HG03135 (cell line): ENCODE data around the gene KCNH6.

ENCODE experiments used
- ATAC-seq: cut with Tn5 transposase; IDR thresholded peaks from one replicate; pipeline ENCODE4 v1.9.1; 2021; ENCODE audit warnings: mild to moderate bottlenecking, moderate library complexity; ENCODE audit not compliant: unreplicated experiment

Gene KCNH6

DNA sequence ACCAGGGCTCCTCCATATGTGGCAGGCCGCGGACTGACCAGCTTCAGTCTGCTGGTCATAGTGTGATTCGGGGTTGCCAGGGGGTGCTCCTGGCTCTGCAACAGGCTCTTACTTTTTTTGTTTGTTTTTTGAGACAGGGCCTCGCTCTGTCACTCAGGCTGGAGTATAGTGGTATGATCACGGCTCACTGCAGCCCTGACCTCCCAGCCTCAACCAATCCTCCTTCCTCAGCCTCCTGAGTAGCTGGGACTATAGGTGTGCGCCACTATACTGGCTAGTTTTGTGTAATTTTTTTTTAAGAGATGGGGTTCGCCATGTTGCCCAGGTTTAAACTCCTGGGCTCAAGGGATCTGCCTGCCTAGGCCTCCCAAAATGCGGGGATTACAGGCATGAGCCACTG, 11.8 kb upstream of the KCNH6 start:
- no peak for ATAC-seq

DNA sequence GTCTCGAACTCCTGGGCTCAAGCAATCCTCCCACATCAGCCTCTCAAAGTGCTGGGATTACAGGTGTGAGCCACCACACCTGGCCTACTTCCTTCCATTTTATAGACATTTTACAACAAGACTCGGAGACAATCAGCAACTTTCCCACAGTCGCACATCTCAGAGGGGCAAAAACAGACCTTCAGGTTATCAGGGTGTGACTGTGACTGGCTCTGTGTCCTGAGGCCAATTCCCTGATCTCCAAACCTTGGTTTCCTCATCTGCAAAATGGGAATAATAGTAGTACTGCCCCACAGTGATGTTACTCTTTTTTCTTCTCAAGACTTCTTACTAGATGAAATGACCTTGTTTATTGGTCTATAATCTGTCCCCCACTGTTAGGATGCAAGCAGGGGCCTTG, 10.8 kb upstream of the KCNH6 start:
- no peak for ATAC-seq

GRCh38 chr17:63512896-63513644, 10.1 kb upstream of the KCNH6 start:
- no peak for ATAC-seq

- ATAC-seq: no peak
Observed at GRCh38 chr17:63514477-63514876, 8.7 kb upstream of the KCNH6 start.

DNA sequence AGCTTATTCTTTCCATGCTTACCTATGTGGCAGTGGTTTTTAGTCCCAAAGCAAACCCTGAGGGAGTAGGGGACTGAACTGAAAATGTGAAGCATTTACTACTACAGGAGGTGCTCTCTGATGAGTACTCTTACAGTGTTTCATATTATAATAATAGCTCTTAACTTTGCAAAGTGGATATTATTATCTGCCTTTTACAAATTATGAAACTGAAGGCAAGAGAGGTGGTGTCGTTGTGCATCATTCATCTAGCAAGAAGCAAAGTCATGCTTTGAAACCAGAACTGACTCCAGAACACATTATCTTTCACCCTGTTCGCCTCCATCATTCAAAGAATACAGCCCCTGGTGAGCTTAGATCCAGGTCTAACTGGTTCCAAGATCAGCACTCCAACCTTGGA, 8.2 kb upstream of the KCNH6 start:
- no peak for ATAC-seq

- ATAC-seq: no peak
Observed at GRCh38 chr17:63515426-63515825, 7.7 kb upstream of the KCNH6 start.

DNA sequence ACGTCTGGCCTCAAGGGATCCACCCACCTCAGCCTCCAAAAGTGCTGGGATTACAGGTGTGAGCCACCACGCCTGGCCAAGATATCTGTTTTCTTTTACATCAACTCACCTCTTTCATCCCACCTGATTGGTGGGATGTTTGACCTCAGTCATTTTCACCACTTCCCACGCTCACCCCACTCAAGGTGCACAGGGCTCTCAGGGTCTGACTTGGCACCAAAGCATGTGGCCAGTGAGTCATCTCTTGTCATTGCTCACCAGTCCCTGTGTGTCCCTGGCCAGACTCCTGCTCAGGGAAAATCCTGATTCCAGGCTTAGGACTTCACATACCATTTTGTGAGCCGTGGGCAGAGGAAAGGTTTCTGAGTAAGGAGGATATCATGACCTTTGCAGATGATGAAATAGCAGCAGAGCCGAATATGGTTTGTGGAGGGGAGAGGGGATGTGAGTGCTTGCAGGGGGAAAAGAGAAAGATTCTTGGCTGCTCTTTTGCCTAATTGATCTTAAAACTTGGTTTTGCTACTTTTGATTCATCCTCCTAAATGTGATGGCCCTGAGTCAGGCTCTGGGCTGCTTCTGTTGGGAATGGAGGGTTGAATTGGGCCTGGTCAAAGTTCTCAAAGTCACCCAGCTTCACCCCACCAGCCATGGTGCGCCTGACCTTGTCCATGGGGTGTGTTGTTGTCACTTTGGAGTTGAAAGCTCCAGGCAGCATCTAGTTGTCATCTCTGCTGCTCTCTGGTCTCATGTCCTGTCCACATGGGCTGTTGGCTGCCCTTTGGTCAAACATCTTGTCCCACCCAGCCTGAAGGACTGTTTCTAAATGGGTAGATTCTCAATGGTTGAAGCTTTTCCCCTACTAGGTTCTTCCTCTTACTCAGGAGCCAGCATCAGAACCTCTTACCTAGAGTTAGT, 6.0 kb upstream of the KCNH6 start:
- ATAC-seq: no peak

- no peak for ATAC-seq
Observed at GRCh38 chr17:63517825-63518534, 5.2 kb upstream of the KCNH6 start.

DNA sequence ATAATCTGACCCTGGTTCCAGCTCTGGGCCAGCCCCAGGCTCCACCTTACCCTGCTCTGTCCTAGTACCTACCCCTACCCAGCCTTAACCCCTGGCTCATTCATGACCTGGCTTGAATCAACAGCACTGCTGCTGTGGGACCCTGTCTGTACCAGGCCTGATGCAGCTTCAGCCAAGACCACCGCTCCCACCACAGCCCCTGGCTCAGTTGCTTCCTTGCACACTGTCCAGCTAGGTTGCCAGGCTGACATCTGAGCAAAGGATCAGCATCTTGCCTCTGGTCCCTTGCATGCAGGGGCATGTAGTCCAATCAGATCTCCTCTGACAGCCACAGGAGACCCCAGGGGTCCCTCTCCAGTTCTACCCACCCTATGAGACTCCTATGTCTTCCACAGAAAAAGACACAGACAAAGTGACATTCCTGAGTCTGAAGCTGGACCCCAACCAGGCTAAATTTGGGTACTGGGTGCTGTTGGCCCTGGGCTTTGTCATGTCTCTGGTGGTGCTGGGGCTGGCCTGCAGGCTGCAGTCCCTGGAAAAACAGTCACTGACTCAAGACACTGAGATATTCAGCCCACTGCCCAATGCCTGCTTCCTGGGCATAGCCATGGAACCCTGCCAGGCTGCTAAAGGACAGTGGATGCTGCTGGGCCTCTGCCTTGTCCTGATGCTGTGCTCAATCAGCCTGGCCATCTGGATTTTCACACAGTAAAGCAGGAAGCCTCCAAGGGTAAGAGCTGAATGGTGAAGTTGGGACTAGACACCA, 3.9 kb upstream of the KCNH6 start:
- ATAC-seq: no peak

DNA sequence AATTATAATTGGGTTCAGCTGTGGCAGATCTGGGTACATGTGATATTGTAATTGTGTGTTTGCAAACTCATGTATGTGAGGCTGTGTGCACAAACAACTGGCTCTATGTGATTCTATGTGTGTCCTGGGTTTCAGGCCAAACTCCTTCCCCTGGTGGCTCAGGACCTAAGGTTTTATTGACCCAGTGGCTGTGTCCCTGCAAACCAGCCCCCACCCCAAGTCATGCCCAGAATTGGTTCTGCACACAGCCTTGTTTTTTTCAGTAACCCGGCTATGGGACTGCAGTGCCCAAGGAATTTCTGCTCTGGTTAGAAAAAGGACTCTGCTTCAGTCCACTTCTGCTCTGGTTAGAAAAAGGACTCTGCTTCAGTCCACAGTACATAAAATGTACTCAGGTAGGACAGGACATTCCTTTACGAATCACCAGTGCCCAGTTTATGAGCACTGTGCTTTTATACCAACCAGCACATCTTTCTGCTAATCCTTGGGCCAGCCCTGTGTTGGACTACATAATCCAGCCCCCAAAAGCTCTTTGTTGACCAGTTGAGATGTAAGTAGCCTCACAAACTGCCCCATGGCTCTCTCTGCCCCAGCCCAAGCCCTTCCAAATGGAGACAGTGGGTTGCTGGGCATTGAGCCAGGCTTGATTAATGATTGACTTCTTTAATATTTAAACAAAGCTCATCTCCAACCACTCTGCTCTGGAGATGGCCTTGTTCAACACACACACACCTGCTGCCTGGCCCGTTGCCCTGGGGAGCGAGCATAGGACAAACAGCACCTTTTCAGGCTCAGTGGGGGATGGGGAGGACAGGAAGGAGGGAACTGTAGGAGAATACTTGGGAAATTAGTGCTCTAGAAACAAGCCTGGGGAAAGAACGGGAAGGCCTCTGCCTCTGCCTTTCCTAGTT, 2.9 kb upstream of the KCNH6 start:
- ATAC-seq: no peak

GRCh38 chr17:63524051-63524450, 893 bp downstream of the KCNH6 start:
- no peak for ATAC-seq

DNA sequence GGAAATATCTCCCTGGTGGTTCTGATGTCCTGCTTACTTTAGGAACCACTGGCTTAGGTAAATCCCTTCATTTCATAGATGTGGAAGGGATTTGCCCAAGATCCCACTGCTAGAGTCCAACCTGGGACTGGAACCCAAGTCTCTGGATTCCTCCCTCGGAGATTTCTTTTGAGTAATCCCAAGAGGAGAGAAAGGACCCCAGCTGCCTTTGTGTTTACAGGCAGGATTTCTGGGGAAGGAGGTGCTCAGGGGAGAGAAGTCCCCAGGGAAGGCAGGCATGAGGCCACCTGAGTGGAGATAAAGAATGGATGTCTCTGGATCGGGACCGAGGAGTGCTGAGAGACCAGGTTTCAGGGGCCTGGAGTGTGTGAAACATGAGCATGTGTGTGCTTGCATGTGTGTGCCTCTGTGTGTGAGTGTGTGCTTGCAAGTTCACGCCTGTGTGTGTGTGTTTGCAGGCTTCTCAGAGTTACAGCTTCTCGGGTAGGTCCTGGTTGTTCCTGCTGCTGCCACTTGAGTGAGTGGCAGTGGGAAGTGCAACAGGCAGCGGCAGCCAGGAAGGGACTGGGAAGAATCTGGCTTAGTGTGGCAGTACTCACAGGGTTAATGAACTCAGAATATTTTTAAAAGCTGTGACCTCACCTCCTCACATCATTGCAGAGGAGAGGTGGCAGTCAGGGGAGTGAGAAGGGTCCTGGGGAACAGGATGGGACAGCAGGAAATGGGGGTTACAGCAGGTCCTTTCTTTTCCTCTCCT, 2.2 kb downstream of the KCNH6 start:
- no peak for ATAC-seq

DNA sequence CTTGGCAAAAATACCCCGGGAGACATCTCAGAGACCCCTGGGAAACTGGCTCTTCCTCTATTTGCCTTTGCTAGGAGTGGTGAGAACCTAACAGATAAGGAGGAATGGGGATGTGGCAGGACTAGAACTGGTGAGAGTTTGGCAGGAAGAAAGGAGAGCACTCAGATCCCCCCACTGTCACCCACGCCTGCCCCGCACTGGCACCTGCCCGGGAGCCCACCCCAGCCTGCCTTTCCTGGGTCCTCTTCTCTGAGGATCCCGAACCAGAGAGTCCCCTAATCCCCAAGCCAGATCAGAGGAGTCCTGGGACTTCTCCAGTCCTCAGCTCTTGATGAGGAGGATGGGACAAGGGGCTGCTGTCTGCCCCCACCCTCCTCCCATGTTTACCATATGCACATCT, 3.7 kb downstream of the KCNH6 start:
- no peak for ATAC-seq

DNA sequence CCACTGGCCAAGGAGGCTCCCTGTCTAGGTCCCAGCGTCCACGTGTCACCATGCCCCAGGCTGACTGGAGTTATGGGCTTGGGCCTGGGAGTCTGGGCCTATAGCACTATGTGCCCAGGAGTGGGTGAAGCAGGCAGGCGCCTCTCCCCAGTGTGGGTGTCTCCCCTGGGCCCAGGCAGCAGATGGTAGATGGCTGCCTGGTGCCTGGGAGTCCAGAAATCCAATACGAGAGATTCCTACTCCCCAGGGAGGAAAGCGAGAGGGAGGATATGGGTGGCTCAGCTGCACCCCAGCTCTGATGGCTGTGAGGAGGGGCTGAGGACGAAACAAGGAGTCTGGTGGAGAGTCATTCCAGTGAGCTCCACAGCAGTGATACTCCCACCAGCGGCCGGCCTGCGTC, 5.0 kb downstream of the KCNH6 start:
- no peak for ATAC-seq

GRCh38 chr17:63529711-63530556, 6.8 kb downstream of the KCNH6 start:
- ATAC-seq: no peak

DNA sequence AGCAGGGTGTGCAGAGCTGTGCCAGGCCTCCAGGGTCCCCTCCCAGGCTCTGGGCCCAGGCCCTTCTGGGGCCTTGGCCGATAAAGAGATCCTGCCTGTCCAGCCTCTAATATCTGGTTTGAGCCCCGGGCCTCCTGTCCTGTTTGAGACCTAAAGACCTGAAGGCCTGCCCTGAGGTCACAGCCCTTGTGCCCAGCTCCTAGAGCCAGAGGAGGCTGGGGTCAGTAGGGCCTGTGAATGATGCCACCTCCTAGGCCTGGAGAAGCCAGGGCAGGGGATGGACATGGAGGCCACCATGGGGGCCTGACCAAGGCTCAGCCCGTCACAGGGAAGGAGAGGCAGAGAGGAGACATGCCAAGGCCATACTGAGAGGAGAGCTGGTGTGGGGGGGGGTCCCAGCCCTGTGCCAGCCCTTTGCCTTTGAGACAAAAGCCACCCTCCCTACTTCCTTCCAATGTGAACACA, 7.4 kb downstream of the KCNH6 start:
- ATAC-seq: no peak

DNA sequence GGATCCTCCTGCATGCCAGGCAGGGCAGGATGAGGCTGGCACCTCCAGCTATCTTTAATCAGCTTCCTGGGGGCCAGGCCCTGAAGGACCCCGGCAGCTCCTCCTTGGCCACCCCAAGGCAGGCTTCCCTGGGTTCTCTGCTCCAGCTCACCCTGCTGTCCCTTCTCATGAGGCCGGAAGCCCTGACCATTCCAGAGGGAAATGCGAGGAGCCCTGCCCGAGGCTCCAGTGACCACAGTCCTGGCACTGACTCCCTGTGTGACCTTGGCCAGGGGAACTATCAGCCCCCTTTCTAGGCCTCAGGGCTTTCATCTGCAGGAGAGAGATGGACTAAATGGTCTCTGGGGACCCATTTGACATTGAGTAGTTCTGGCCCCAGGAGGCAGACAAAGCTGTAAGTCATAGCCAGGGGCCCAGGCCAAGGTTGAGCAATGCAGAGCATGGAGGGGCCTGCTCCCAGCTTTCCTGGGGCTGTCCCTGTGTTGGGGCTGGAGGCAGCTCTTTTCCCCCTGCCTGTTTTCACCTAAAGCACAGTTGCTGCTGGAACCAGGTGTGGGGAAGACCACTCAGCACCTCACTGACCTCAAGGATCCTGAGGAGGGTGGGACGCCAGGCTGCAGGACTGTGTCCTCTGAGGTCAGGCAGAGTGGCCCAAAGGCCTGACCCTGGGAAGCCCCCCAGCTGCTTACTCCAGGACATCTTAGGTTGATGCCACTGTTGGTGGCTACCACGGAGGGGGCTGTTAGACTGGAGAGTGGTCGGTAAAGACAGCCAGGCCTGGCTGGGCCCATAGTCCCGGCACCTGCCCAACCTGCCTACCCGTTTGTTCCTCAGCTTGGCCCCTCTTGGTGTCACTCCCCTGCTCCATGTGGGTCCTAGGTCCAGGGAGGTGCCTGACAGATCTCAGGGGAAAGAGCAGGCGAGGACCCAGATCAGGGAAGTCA, 8.1 kb downstream of the KCNH6 start:
- ATAC-seq: no peak
